Measurements from ENCODE around the gene HSPB9. TPM values are rescaled to one million over a fixed set of nuclear protein-coding genes. Genes with fewer than 3 reads are reported as not detected.
A peak's percentile ranks its signal among the peaks of the same experiment; 100 is the strongest.

Gene HSPB9
- total and polyA plus RNA-seq, 2 donors, result 0.05 to 0.23 TPM

- Histone ChIP-seq H3K27ac (ENCODE audit: low read depth in 1 of 2, low read length in 1 of 2) (peak overlapping the region; percentile 38 to 69), H3K4me3 (ENCODE audit: low read length in 2 of 2) (peak overlapping the region; percentile 35 to 38)
- peak in 8 of 9 donors; percentile 79 to 94 (median 90) for DNase-seq (ENCODE audit: low read depth in 6 of 9, low spot score in 9 of 9)
These were observed 14.7 kb upstream of the HSPB9 start for GRCh38 chr17:42107597-42108576.

GRCh38 chr17:42109086-42109485 lies 13.5 kb upstream of the HSPB9 start:
- Histone ChIP-seq H3K4me3 (ENCODE audit: low read length in 2 of 2) (no peak overlapping the region), H3K27ac (ENCODE audit: low read depth in 1 of 2, low read length in 1 of 2) (no peak overlapping the region), H3K36me3 (ENCODE audit: control insufficient read depth in 2 of 2, insufficient read depth in 2 of 2, low read length in 1 of 2) (peaks cover 0 to 8% of the 10 kb centered on the region in 2 donors), H3K4me1 (ENCODE audit: control insufficient read depth in 2 of 2, insufficient read depth in 2 of 2, low read length in 2 of 2) (peaks cover 18 to 52% of the 10 kb centered on the region in 2 donors), H3K27me3 (ENCODE audit: control insufficient read depth in 2 of 2, insufficient read depth in 1 of 2, low read length in 1 of 2) (no peaks in the 10 kb centered on the region), H3K9me3 (ENCODE audit: control insufficient read depth in 2 of 2, insufficient read depth in 1 of 2, low read length in 1 of 2) (peaks cover 0 to 4% of the 10 kb centered on the region in 2 donors)
- DNase-seq (ENCODE audit: low read depth in 6 of 9, low spot score in 9 of 9), result no peak
- 91% methylated on average over 9 of the region's 9 CpGs for WGBS

More at GRCh38 chr17:42107597-42108576, 14.7 kb upstream of the HSPB9 start:
- Histone ChIP-seq H3K27me3 (ENCODE audit: control insufficient read depth in 2 of 2, insufficient read depth in 1 of 2, low read length in 1 of 2) (no peaks in the 10 kb centered on the region), H3K36me3 (ENCODE audit: control insufficient read depth in 2 of 2, insufficient read depth in 2 of 2, low read length in 1 of 2) (peaks cover 0 to 8% of the 10 kb centered on the region in 2 donors), H3K9me3 (ENCODE audit: control insufficient read depth in 2 of 2, insufficient read depth in 1 of 2, low read length in 1 of 2) (peaks cover 0 to 4% of the 10 kb centered on the region in 2 donors), H3K4me1 (ENCODE audit: control insufficient read depth in 2 of 2, insufficient read depth in 2 of 2, low read length in 2 of 2) (peaks cover 12 to 45% of the 10 kb centered on the region in 2 donors)
- WGBS, result 40% methylated on average over 51 of the region's 51 CpGs

- DNase-seq (ENCODE audit: low read depth in 6 of 9, low spot score in 9 of 9), result peak in 2 of 9 donors; percentile 53 to 77
- Histone ChIP-seq H3K27ac (ENCODE audit: low read depth in 1 of 2, low read length in 1 of 2) (peak overlapping the region; percentile 55 to 68), H3K27me3 (ENCODE audit: control insufficient read depth in 2 of 2, insufficient read depth in 1 of 2, low read length in 1 of 2) (no peaks in the 10 kb centered on the region), H3K36me3 (ENCODE audit: control insufficient read depth in 2 of 2, insufficient read depth in 2 of 2, low read length in 1 of 2) (peaks cover 0 to 12% of the 10 kb centered on the region in 2 donors), H3K4me3 (ENCODE audit: low read length in 2 of 2) (no peak overlapping the region), H3K4me1 (ENCODE audit: control insufficient read depth in 2 of 2, insufficient read depth in 2 of 2, low read length in 2 of 2) (peaks cover 18 to 52% of the 10 kb centered on the region in 2 donors), H3K9me3 (ENCODE audit: control insufficient read depth in 2 of 2, insufficient read depth in 1 of 2, low read length in 1 of 2) (peaks cover 0 to 4% of the 10 kb centered on the region in 2 donors)
- 91% methylated on average over 18 of the region's 18 CpGs for WGBS
These were observed 12.0 kb upstream of the HSPB9 start for GRCh38 chr17:42110301-42111264.

- peaks cover 0 to 4% of the 10 kb centered on the region in 2 donors for H3K9me3 ChIP-seq (ENCODE audit: control insufficient read depth in 2 of 2, insufficient read depth in 1 of 2, low read length in 1 of 2)
- peaks cover 18 to 52% of the 10 kb centered on the region in 2 donors for H3K4me1 ChIP-seq (ENCODE audit: control insufficient read depth in 2 of 2, insufficient read depth in 2 of 2, low read length in 2 of 2)
- 91% methylated on average over 11 of the region's 11 CpGs for WGBS
- no peaks in the 10 kb centered on the region for H3K27me3 ChIP-seq (ENCODE audit: control insufficient read depth in 2 of 2, insufficient read depth in 1 of 2, low read length in 1 of 2)
- peaks cover 0 to 12% of the 10 kb centered on the region in 2 donors for H3K36me3 ChIP-seq (ENCODE audit: control insufficient read depth in 2 of 2, insufficient read depth in 2 of 2, low read length in 1 of 2)
- peak overlapping the region; percentile 92 to 99 for H3K27ac ChIP-seq (ENCODE audit: low read depth in 1 of 2, low read length in 1 of 2)
- H3K4me3 ChIP-seq (ENCODE audit: low read length in 2 of 2), result no peak overlapping the region
- DNase-seq (ENCODE audit: low read depth in 6 of 9, low spot score in 9 of 9), result no peak
These were observed 11.4 kb upstream of the HSPB9 start for GRCh38 chr17:42111265-42111636.

DNA sequence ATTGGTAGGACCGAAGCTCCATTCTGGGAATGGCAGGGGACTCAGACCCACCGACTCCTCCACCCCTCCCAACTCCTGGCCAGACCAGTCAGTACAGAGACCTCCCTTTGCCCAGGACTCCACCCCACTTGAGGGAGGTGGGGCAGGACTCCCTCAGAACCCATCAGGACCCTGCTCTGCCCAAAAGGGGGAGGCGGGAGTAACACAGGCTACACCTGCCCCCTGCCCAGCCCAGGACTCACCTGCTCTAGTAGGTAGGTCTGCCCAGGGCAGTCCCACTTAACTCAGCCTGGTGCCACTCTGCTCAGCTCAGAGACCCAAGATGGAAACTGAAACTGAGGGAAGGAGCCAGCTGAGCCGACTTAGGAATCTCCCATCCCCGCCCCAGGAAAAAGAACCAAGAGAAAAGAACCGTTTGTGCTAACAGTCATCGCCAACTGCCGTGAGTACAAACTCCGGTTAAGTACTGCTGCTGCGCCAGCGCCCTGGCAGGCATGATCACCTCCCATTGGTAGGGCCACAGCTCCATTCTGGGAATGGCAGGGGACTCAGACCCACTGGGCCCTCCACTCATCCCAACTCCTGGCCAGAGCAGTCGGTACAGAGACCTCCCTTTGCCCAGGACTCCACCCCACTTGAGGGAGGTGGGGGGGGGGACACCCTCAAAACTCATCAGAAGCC lies 10.6 kb upstream of the HSPB9 start:
- peak in 1 of 9 donors; percentile 52 for DNase-seq (ENCODE audit: low read depth in 6 of 9, low spot score in 9 of 9)
- H3K9me3 ChIP-seq (ENCODE audit: control insufficient read depth in 2 of 2, insufficient read depth in 1 of 2, low read length in 1 of 2), result peaks cover 0 to 4% of the 10 kb centered on the region in 2 donors
- H3K4me3 ChIP-seq (ENCODE audit: low read length in 2 of 2), result peak overlapping the region; percentile 31 to 51
- H3K4me1 ChIP-seq (ENCODE audit: control insufficient read depth in 2 of 2, insufficient read depth in 2 of 2, low read length in 2 of 2), result peaks cover 18 to 56% of the 10 kb centered on the region in 2 donors
- H3K27me3 ChIP-seq (ENCODE audit: control insufficient read depth in 2 of 2, insufficient read depth in 1 of 2, low read length in 1 of 2), result no peaks in the 10 kb centered on the region
- 38% methylated on average over 12 of the region's 12 CpGs for WGBS
- H3K27ac ChIP-seq (ENCODE audit: low read depth in 1 of 2, low read length in 1 of 2), result peak overlapping the region; percentile 92 to 99
- peaks cover 0 to 12% of the 10 kb centered on the region in 2 donors for H3K36me3 ChIP-seq (ENCODE audit: control insufficient read depth in 2 of 2, insufficient read depth in 2 of 2, low read length in 1 of 2)

DNA sequence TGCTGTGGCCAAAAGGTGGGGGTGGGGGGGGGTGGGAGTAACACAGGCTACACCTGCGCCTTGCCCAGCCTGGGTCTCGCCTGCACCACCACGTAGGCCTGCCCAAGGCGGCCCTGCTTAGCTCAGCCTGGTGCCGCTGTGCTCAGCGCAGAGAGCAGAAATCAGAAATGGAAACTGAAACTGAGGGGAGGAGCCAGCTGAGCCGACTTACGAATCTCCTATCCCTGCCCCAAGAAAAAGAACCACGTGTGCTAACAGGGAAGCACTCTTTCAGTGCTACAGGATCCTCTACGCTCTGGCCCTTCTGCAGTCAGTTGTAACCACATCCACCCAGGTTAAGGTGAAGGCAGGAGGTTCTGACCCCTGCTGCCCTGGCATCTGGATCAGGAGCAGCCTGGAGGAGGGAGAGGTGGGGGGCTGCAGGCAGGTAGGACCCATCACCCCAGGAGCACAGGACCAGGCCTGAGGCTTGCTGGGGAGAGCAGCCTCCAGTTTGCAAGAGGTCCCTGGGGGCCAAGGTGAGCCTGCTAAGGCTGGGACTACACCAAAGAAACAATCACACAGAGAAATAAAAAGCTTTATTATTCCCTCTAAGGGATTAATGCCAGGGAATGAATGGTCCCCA lies 9.9 kb upstream of the HSPB9 start, which contains the start of gene DHX58:
Gene DHX58 (minus strand): TSS at position 163 of the 625 bp plus-strand sequence. CDS start 822 bp downstream, outside the sequence.
- Histone ChIP-seq H3K4me3 (ENCODE audit: low read length in 2 of 2) (peak within 1 kb of the TSS; percentile 31 to 51), H3K9me3 (ENCODE audit: control insufficient read depth in 2 of 2, insufficient read depth in 1 of 2, low read length in 1 of 2) (peaks cover 0 to 4% of the 10 kb centered on the region in 2 donors), H3K27me3 (ENCODE audit: control insufficient read depth in 2 of 2, insufficient read depth in 1 of 2, low read length in 1 of 2) (no peaks in the 10 kb centered on the region), H3K27ac (ENCODE audit: low read depth in 1 of 2, low read length in 1 of 2) (peak within 1 kb of the TSS; percentile 92 to 99), H3K36me3 (ENCODE audit: control insufficient read depth in 2 of 2, insufficient read depth in 2 of 2, low read length in 1 of 2) (peaks cover 5 to 12% of the 10 kb centered on the region in 2 donors), H3K4me1 (ENCODE audit: control insufficient read depth in 2 of 2, insufficient read depth in 2 of 2, low read length in 2 of 2) (peaks cover 16 to 50% of the 10 kb centered on the region in 2 donors)
- WGBS, result 0% methylated on average over 10 of the region's 10 CpGs
- peak; percentile 75 to 96 (median 90) for DNase-seq (ENCODE audit: low read depth in 6 of 9, low spot score in 9 of 9)

GRCh38 chr17:42113293-42114069 lies 9.1 kb upstream of the HSPB9 start:
- WGBS, result 98% methylated on average over 28 of the region's 28 CpGs
- H3K4me3 ChIP-seq (ENCODE audit: low read length in 2 of 2), result no peak overlapping the region
- H3K27me3 ChIP-seq (ENCODE audit: control insufficient read depth in 2 of 2, insufficient read depth in 1 of 2, low read length in 1 of 2), result no peaks in the 10 kb centered on the region
- no peak for DNase-seq (ENCODE audit: low read depth in 6 of 9, low spot score in 9 of 9)
- peaks cover 16 to 42% of the 10 kb centered on the region in 2 donors for H3K4me1 ChIP-seq (ENCODE audit: control insufficient read depth in 2 of 2, insufficient read depth in 2 of 2, low read length in 2 of 2)
- H3K9me3 ChIP-seq (ENCODE audit: control insufficient read depth in 2 of 2, insufficient read depth in 1 of 2, low read length in 1 of 2), result no peaks in the 10 kb centered on the region
- H3K27ac ChIP-seq (ENCODE audit: low read depth in 1 of 2, low read length in 1 of 2), result peak overlapping the region; percentile 92 to 99
- H3K36me3 ChIP-seq (ENCODE audit: control insufficient read depth in 2 of 2, insufficient read depth in 2 of 2, low read length in 1 of 2), result peaks cover 8 to 12% of the 10 kb centered on the region in 2 donors

All from thymus (tissue), 11 donors.